HG02571 (cell line): Measurements from ENCODE around the gene PROSER2.

Experiments
- ATAC-seq: cut with Tn5 transposase; IDR thresholded peaks from one replicate; pipeline ENCODE4 v1.9.1; 2021; ENCODE audit warnings: mild to moderate bottlenecking, moderate library complexity; ENCODE audit not compliant: unreplicated experiment

PROSER2 gene

DNA sequence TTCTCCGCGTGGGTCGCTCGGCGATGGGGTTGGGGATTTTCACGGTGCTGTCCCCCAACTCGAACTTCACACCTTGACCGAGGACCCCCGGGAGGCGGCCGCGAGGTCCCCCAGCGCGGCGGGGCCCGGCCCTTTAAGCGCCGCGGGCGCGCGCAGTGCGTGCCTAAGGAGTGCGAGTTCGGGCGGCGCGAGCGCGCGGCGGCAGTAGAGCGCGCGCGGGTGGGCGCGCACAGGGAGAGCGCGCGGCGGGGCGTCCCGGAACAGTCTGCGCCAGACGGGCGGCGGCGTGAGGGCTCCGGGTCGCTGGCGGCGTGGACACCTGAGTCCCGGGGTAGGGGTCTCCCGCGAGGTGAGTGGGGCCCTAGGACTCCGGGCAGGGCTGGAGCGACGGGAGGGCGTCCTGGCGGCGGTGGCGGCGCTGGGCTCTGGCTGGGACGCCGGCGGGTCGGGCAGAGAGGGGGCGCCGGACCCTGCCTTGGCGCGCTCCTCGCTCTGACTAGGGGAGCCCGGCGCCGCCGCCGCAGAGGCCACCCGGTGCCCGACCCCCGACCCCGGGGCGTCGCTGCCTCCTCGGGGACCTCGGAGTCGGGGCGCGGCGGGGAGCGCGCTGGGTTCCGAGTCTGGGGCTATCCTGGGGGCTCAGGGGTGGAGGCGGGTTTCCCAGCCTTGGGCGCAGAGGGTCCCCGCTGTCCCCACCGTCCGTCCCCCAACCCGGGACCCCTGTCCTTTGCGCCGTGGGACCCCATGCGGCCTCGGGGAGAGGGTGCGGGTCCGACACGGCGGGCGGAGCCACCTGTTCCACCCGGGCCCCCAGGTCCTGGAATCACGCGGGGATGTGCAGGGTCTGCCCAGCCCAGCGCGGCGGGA is at the start of gene PROSER2:
Gene PROSER2 (plus strand): TSS at position 235 of the 867 bp plus-strand sequence. CDS start 28,722 bp downstream, outside the sequence.
- no peak for ATAC-seq

DNA sequence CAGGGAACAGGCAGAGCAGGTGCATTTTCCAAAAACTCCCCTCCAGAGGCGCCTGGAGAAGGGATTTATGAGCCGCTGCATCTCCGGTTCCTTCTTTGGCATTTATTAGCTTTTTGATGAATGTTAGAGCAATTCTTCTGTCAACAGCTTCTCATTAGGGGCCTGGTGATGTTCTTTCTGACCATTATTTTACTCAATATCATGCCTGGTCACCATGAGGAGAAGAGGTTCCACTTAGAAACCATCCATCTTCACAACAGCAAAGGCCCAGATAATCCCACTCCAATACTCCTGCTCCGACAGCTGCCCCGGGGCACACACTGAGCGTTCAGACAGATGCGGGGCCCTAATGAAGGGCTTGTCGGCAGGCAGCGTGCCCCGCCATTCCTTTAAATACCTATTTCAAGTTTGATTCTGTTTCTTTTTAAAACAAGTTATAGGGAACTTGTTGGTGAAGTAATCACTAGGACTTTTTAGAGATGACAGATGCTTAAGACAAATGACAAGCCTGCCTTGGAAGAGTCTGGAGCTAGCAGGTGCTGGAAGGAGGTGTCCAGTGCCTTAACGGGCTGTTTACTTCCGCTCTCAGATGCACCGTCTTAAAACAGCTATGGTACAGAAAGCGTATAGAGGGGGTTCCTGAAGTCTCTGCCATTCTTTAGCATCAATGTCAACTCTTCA is 49.3 kb upstream of the PROSER2 start:
- no peak for ATAC-seq

DNA sequence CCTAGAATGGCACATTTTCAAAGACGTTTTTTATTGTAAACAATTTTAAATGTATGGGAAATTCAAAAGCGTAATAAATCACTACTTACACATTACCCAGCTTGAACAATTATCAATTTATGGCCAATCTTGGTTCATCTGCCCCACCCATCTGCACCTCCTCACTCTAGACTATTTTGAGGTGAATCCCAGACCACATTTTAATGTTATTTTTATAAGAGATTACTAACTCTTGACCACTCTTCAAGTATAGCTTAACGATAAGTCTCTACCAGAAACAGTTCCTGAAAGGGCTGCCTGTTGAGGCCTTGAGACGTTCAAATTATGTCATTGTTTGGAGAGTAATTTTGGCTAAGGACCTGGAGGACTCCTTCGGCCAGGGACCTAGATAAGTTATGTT is 47.7 kb upstream of the PROSER2 start:
- ATAC-seq = no peak

DNA sequence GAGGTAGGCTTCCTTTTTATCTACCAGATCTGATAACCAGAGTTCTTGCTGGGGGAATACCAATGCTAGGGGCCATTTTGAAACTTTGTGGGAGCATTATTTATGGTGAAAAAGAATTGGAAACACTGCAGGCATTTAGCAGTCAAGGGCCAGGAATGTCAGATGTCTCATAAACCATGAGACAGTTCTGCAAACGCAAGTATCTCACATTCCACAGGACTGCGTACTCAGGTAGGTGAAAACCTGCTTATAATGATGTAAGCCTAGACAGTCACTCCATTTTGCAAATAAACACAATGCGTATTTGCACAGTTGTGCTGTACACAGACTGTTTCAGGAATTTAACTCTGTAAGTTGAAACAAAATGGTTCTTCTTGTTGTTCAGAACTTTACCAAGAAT is 47.1 kb upstream of the PROSER2 start:
- no peak for ATAC-seq

- ATAC-seq = no peak
These were observed 42.0 kb upstream of the PROSER2 start for GRCh38 chr10:11781114-11781513.

- no peak for ATAC-seq
These were observed 40.2 kb upstream of the PROSER2 start for GRCh38 chr10:11782793-11783557.

- no peak for ATAC-seq
These were observed 39.6 kb upstream of the PROSER2 start for GRCh38 chr10:11783558-11783865.

GRCh38 chr10:11787374-11787773 is 35.8 kb upstream of the PROSER2 start:
- ATAC-seq = no peak

GRCh38 chr10:11787846-11788245 is 35.3 kb upstream of the PROSER2 start:
- ATAC-seq = no peak

DNA sequence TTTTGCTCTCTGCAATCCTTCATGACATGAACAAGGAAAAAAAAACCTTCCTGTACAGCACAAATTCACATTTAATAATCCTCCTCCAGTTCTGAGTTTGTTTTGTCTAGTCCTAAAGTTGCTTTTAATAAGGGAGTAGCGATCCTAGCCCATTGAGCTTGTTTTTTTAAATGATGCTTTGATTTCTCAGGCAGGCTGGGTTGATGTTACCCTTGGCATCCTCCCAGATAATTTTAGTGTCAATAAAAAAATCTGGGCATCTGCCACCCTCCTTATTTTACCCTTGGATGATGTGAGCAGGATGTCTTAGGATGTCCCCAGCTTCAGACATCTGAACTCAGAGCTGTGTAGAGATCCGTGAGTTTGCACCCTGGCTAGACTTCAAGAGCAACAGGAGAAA is 33.9 kb upstream of the PROSER2 start:
- no peak for ATAC-seq

- no peak for ATAC-seq
These were observed 33.2 kb upstream of the PROSER2 start for GRCh38 chr10:11789956-11790355.

DNA sequence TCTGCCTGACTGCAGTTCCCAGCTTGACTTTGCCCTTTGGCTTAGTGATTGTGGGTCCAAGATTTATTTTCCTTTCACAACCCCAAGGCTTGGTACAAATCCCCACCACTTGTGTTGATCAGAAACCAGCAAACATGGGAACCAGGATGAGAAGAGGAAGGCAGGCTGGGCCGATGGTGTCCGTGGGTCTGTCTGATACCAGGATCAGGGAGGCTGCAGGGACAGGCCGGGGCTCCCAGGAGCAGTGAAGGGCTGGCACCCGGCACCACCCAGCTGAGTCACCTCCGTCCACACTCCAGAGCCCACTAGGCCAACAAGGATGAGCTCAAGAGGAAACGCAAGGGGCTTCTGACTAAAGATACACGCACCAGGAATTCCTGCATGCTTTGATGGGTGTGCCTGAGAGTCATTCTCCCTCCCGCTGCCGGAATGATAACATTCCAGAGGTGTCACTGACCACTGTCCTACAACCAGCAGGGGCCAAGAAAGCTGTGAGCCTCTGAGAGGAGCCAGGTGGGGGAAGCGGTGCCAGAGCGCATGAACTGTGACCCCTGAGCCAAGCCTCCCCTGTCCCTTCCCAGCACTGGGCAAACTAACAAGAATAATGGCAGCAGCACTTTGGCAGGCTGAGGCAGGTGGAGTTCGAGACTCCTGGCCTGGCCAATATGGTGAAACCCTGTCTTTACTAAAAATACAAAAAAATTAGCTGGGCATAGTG is 29.2 kb upstream of the PROSER2 start:
- no peak for ATAC-seq

GRCh38 chr10:11794566-11794965 is 28.6 kb upstream of the PROSER2 start:
- ATAC-seq = no peak

- ATAC-seq = no peak
These were observed 27.8 kb upstream of the PROSER2 start for GRCh38 chr10:11795101-11795920.

DNA sequence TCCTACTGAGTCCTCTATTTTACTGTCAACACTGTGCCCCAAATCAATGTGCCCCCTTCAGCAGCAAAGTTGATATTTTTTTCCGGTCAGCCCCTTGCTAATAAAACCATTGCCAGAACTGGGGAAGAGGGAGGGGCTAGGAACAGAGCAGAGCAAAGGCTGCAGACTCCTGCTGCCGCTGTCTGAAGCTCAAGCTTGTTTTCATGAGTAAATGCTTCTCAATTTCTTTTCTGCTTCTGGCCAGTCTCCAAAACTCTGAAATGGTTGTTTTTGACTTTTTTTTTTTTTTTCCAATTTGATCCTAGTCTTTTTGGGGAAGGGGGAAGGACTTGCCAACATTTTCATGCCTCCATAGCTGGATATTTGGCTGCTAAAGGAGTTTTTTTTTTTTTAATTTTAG is 26.7 kb upstream of the PROSER2 start:
- no peak for ATAC-seq

- ATAC-seq = no peak
These were observed 25.9 kb upstream of the PROSER2 start for GRCh38 chr10:11797281-11797680.

DNA sequence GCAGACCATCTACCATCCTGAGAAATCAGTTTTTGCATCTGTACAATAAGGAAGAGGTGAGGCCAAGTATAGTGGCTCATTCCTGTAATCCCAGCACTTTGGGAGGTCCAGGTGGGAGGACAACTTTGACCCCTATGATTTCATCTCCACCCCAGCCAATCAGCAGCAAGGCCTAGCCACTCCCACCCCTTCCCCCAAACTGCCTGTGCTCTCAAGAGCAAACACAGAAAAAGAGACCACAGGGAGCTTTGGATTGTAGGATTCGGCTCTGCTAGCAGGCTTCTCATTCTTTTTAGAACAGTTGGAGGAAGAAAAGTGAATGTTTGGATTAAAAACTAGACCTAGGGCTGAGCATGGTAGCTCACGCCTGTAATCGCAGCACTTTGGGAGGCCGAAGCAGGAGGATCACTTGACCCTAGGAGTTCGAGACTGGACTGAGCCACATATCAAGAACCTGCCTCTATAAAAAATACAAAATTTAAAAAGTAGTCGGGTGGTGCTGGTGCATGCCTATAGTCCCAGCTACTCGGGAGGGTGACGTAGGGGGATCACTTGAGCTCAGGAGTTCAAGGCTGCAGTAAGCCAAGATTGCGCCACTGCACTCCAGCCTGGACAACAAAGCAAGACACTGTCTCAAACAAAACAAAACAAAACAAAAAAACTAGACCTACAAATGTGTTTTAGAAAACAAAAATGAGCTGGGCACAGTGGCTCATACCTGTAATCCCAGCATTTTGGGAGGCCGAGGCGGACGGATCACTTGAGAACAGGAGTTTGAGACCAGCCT is 25.1 kb upstream of the PROSER2 start:
- ATAC-seq = no peak

DNA sequence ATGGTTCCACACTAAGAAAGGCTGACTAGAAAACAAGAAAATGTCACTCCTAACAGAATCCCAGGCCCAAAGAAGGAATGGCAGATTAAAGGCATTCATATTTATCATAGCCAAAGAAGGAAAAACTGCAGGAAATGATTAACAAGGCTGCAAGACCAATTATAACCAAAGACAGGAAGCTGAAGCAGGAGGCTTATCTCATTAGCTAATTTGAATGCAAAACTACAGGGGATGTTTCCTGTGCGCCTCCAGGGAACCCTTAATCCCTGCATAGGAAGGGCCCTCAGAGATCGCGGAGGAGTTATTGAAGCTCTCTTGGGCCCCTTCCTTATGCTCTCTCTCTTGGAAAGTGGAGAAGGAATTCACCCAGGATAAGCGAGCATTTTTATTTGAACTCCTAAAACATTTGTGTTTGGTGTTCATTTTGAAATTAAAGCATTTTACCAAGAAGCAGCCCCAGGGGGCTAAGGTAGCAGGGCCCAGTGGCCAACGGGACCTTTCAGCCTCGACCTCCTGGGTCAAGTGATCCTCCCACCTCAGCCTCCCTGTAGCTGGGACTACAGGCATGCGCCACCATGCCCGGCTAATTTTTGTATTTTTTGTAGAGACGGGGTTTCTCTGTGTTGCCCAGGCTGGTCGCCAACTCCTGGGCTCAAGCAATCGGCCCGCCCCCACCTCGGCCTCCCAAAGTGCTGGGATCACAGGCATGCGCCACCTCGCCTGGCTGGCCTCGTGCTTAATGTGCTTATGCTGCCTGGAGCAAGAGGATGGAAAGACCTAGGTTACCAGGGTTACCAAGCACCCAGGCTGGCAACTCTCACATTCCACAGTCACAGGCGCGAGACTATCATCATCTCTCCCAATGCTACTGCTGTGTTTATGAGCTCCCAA is 24.1 kb upstream of the PROSER2 start:
- ATAC-seq = no peak

GRCh38 chr10:11799736-11800080 is 23.4 kb upstream of the PROSER2 start:
- no peak for ATAC-seq
